Omental fat pad (tissue), 4 donors: Measurements from ENCODE around the gene ACTG2. TPM values are rescaled to one million over a fixed set of nuclear protein-coding genes. Genes with fewer than 3 reads are reported as not detected.
A peak's percentile ranks its signal among the peaks of the same experiment; 100 is the strongest.

Source experiments
- ATAC-seq: fragments of 150-250 bp; one replicate; pipeline ENCODE4 v1.9.1; 2016; ENCODE audit warnings: mild to moderate bottlenecking, moderate library complexity; ENCODE audit not compliant: low FRiP score
- DNase-seq: peaks from one replicate; pipeline ENCODE4 v3.0.0-alpha.2; 2019; ENCODE audit warnings: low spot score
- CTCF ChIP-seq, 3 donors: fragments of 450-650 bp; IDR thresholded peaks; one replicate each; pipeline ENCODE4 v1.5.1; 2016 to 2017; ENCODE audit warnings: antibody characterized with exemption in 3 of 3, mild to moderate bottlenecking in 3 of 3, moderate library complexity in 2 of 3
- total RNA-seq, 4 donors: library from RNA; depleted of rRNA; stranded (reverse); fragments of >200 nt; gene quantifications; one replicate each; pipeline ENCODE4 v1.1.0, GENCODE V29; 2016

Gene ACTG2
- total RNA-seq: 10 to 100 TPM in 1 of 4 donors, 1 to 10 TPM in 3; 3.7 to 56.6 (median 7.4) TPM

GRCh38 chr2:73892631-73893329, at the start of gene ACTG2:
Gene ACTG2, plus strand, starts transcription at chr2:73893008. Its CDS starts 8,304 bp downstream, at chr2:73901312.
- no peak for TF ChIP-seq CTCF (IDR thresholded peaks at IDR 0.05)
- ATAC-seq (no peak), DNase-seq (no peak)

GRCh38 chr2:73844087-73844486, 48.7 kb upstream of the ACTG2 start:
- ATAC-seq: no peak
- no peak for TF ChIP-seq CTCF (IDR thresholded peaks at IDR 0.05)

GRCh38 chr2:73850009-73850408, 42.8 kb upstream of the ACTG2 start:
- ATAC-seq (no peak), DNase-seq (no peak)

More at GRCh38 chr2:73844087-73844486, 48.7 kb upstream of the ACTG2 start:
- no peak for DNase-seq

GRCh38 chr2:73851274-73851673, 41.5 kb upstream of the ACTG2 start:
- no peak for DNase-seq
- TF ChIP-seq CTCF (IDR thresholded peaks at IDR 0.05): no peak
- no peak for ATAC-seq

More at GRCh38 chr2:73850009-73850408, 42.8 kb upstream of the ACTG2 start:
- TF ChIP-seq CTCF (IDR thresholded peaks at IDR 0.05): no peak

- peak; percentile 69 for ATAC-seq
- no peak for DNase-seq
- no peak for TF ChIP-seq CTCF (IDR thresholded peaks at IDR 0.05)
These were observed 40.8 kb upstream of the ACTG2 start for GRCh38 chr2:73852020-73852419.

- TF ChIP-seq CTCF (IDR thresholded peaks at IDR 0.05): no peak
- ATAC-seq (no peak), DNase-seq (no peak)
These were observed 37.3 kb upstream of the ACTG2 start for GRCh38 chr2:73855526-73855925.

- no peak for ATAC-seq
- TF ChIP-seq CTCF (IDR thresholded peaks at IDR 0.05): no peak
These were observed 36.6 kb upstream of the ACTG2 start for GRCh38 chr2:73856214-73856613.

More at GRCh38 chr2:73856214-73856613, 36.6 kb upstream of the ACTG2 start:
- no peak for DNase-seq
